H1 (cell line): ENCODE data around the gene CIDEA. TPM values are rescaled to one million over a fixed set of nuclear protein-coding genes. Genes with fewer than 3 reads are reported as not detected.

Experiments
- CTCF ChIA-PET: fragments of 300-600 bp; sonication (Branson Sonifier 250); formaldehyde crosslinking; loops from one replicate; lab custom pipeline; 2021; ENCODE audit not compliant: partially characterized antibody; lab: Charles Lee
- POLR2A ChIA-PET: fragments of 300-600 bp; sonication (Branson Sonifier 250); formaldehyde crosslinking; loops from one replicate; lab custom pipeline; 2021; ENCODE audit warnings: inconsistent platforms; ENCODE audit not compliant: partially characterized antibody; lab: Charles Lee
- DNase-seq, 2 experiments: peaks; one replicate each; pipeline versions ENCODE4 v3.0.0 to v3.0.0-alpha.2; 2010 to 2022; ENCODE audit warnings: low spot score in 2 of 2, low read depth in 1 of 2, mixed read lengths in 1 of 2
- FAIRE-seq: peaks from 2 replicates; lab custom pipeline; 2011; peaks lifted over from hg19 to GRCh38; lab: Jason Lieb, UNC
- H2AFZ ChIP-seq: 2 replicates; pipeline ENCODE4 v1.8.1; 2012; ENCODE audit warnings: low read length, inconsistent platforms
- H2AK5ac ChIP-seq: 2 replicates; pipeline ENCODE4 v1.6.1; 2013; ENCODE audit warnings: low read depth, low read length
- H2BK120ac ChIP-seq: replicated peaks from 2 replicates; pipeline ENCODE3; 2013; ENCODE audit warnings: low read depth, low read length, inconsistent platforms
- H2BK12ac ChIP-seq: 2 replicates; pipeline ENCODE4 v1.6.1; 2013; ENCODE audit warnings: low read depth, low read length
- H2BK15ac ChIP-seq: 2 replicates; pipeline ENCODE4 v1.6.1; 2013; ENCODE audit warnings: low read length
- H2BK20ac ChIP-seq: 2 replicates; pipeline ENCODE4 v1.6.1; 2013; ENCODE audit warnings: low read length
- H2BK5ac ChIP-seq: 2 replicates; pipeline ENCODE4 v1.6.1; 2013; ENCODE audit warnings: low read depth, low read length
- H3K14ac ChIP-seq: 2 replicates; pipeline ENCODE4 v1.6.1; 2013; ENCODE audit warnings: inconsistent platforms; ENCODE audit not compliant: insufficient read length
- H3K18ac ChIP-seq: 2 replicates; pipeline ENCODE4 v1.6.1; 2013; ENCODE audit warnings: low read length; ENCODE audit errors: extremely low read depth
- H3K23ac ChIP-seq: 2 replicates; pipeline ENCODE4 v1.6.1; 2013; ENCODE audit warnings: inconsistent platforms; ENCODE audit not compliant: insufficient read length
- H3K23me2 ChIP-seq: 2 replicates; pipeline ENCODE4 v1.6.1; 2013; ENCODE audit warnings: low read depth, low read length
- H3K27ac ChIP-seq: 2 replicates; pipeline ENCODE4 v1.6.1; 2011; ENCODE audit warnings: low read depth, low read length, inconsistent platforms
- H3K27me3 ChIP-seq, 4 experiments: replicated peaks in 1 of 4; 1 replicate in 1 of 4; 2 replicates in 3 of 4; pipeline versions ENCODE4 v1.6.1 to v1.8.1; 2011 to 2013; ENCODE audit warnings: low read length in 3 of 4, mild to moderate bottlenecking in 3 of 4, inconsistent platforms in 2 of 4, mixed read lengths in 2 of 4, moderate library complexity in 1 of 4; ENCODE audit not compliant: control insufficient read depth in 3 of 4, insufficient read depth in 3 of 4; ENCODE audit errors: extremely low read depth in 1 of 4
- H3K36me3 ChIP-seq, 4 experiments: 2 replicates each; pipeline versions ENCODE4 v1.6.1 to v1.8.1; 2011 to 2013; ENCODE audit warnings: mild to moderate bottlenecking in 4 of 4, low read length in 3 of 4, moderate library complexity in 2 of 4, control low read depth in 1 of 4, inconsistent platforms in 1 of 4; ENCODE audit not compliant: insufficient read depth in 4 of 4, control insufficient read depth in 2 of 4
- H3K4ac ChIP-seq: replicated peaks from 2 replicates; pipeline ENCODE3; 2013; ENCODE audit warnings: low read length, low read depth, mixed read lengths, inconsistent platforms; ENCODE audit not compliant: insufficient read length
- H3K4me1 ChIP-seq, 4 experiments: replicated peaks in 1 of 4; 1 replicate in 1 of 4; 2 replicates in 3 of 4; pipeline versions ENCODE4 v1.6.1 to v1.8.1; 2011 to 2013; ENCODE audit warnings: low read length in 3 of 4, inconsistent platforms in 2 of 4, mixed read lengths in 1 of 4; ENCODE audit not compliant: insufficient read depth in 4 of 4, control insufficient read depth in 3 of 4
- H3K4me2 ChIP-seq, 2 experiments: 2 replicates each; pipeline versions ENCODE4 v1.6.1 to v1.8.1; 2011 to 2013; ENCODE audit warnings: low read depth in 2 of 2, low read length in 2 of 2, control low read depth in 1 of 2, inconsistent platforms in 1 of 2, mild to moderate bottlenecking in 1 of 2; ENCODE audit not compliant: insufficient read depth in 1 of 2
- H3K4me3 ChIP-seq, 4 experiments: fragments of 200-600, 300-600 bp in 1 of 4; sonication (generic), shearing (Covaris generic), sonication (Bioruptor Twin) in 1 of 4; 2 replicates each; pipeline versions ENCODE4 v1.5.1 to v1.8.1; 2011 to 2016; ENCODE audit warnings: low read length in 4 of 4, low read depth in 3 of 4, control low read depth in 2 of 4, inconsistent platforms in 2 of 4, mild to moderate bottlenecking in 2 of 4, mixed read lengths in 1 of 4, moderate library complexity in 1 of 4; ENCODE audit not compliant: insufficient read depth in 2 of 4; ENCODE audit errors: extremely low read depth in 1 of 4
- H3K56ac ChIP-seq: replicated peaks from 2 replicates; pipeline ENCODE3; 2013; ENCODE audit warnings: low read depth, mild to moderate bottlenecking, mixed read lengths, low read length, inconsistent platforms; ENCODE audit not compliant: insufficient read length
- H3K79me1 ChIP-seq: 2 replicates; pipeline ENCODE4 v1.6.1; 2013; ENCODE audit warnings: low read depth, low read length, control low read depth
- H3K79me2 ChIP-seq, 2 experiments: 2 replicates each; pipeline versions ENCODE4 v1.6.1 to v1.8.1; 2012 to 2013; ENCODE audit warnings: low read length in 2 of 2, mild to moderate bottlenecking in 2 of 2, inconsistent platforms in 1 of 2; ENCODE audit not compliant: insufficient read depth in 2 of 2, control insufficient read depth in 1 of 2
- H3K9ac ChIP-seq, 4 experiments: replicated peaks in 1 of 4; 1 replicate in 1 of 4; 2 replicates in 3 of 4; pipeline versions ENCODE4 v1.6.1 to v1.8.1; 2011 to 2013; ENCODE audit warnings: low read depth in 3 of 4, low read length in 3 of 4, control low read depth in 2 of 4, mild to moderate bottlenecking in 2 of 4, moderate library complexity in 2 of 4, inconsistent platforms in 1 of 4; ENCODE audit errors: extremely low read depth in 1 of 4
- H3K9me3 ChIP-seq, 2 experiments: 2 replicates each; pipeline versions ENCODE4 v1.6.1 to v1.8.1; 2012 to 2013; ENCODE audit warnings: mild to moderate bottlenecking in 2 of 2, moderate library complexity in 2 of 2, control low read depth in 1 of 2, inconsistent platforms in 1 of 2, low read depth in 1 of 2, low read length in 1 of 2, mixed read lengths in 1 of 2; ENCODE audit not compliant: insufficient read depth in 2 of 2
- H4K20me1 ChIP-seq, 2 experiments: replicated peaks in 1 of 2; 2 replicates each; pipeline versions ENCODE3 to v1.8.1; 2011 to 2013; ENCODE audit warnings: inconsistent platforms in 2 of 2, low read length in 2 of 2, mild to moderate bottlenecking in 1 of 2; ENCODE audit not compliant: insufficient read depth in 2 of 2, control insufficient read depth in 1 of 2
- H4K5ac ChIP-seq: 2 replicates; pipeline ENCODE4 v1.6.1; 2013; ENCODE audit warnings: low read length, low read depth, mixed read lengths, inconsistent platforms; ENCODE audit not compliant: insufficient read length
- H4K8ac ChIP-seq: 2 replicates; pipeline ENCODE4 v1.8.0; 2013; ENCODE audit warnings: mild to moderate bottlenecking, moderate library complexity, low read length, inconsistent platforms; ENCODE audit not compliant: insufficient read depth; ENCODE audit errors: extremely low read depth
- H4K91ac ChIP-seq: replicated peaks from 2 replicates; pipeline ENCODE3; 2013; ENCODE audit warnings: low read length, mixed read lengths, inconsistent platforms; ENCODE audit not compliant: insufficient read length
- WGBS, 2 experiments: shearing (Covaris generic) in 1 of 2; methylation state at CpG; one replicate each; pipeline versions ENCODE4 v1.1.6 to v1.1.7; 2013 to 2015; ENCODE audit warnings: low lambda C conversion rate in 2 of 2, mixed read lengths in 2 of 2, inconsistent platforms in 1 of 2, low coverage in 1 of 2, missing lambda C conversion rate in 1 of 2; ENCODE audit not compliant: insufficient replicate concordance in 2 of 2, insufficient coverage in 1 of 2, insufficient read length in 1 of 2; ENCODE audit errors: extremely low coverage in 1 of 2, missing lambda C conversion rate in 1 of 2; 5-methylcytosine and 5-hydroxymethylcytosine counted together
- polyA plus RNA-seq, 7 experiments: library from polyadenylated mRNA; depleted of rRNA in 3 of 7; stranded (reverse) in 5 of 7; unstranded in 2 of 7; fragments of >200 nt in 5 of 7; fragments of 200-250 nt in 2 of 7; gene quantifications; 1 replicate in 5 of 7; 2 replicates in 1 of 7; 4 replicates in 1 of 7; pipeline versions ENCODE4 v1.2.1 to v1.2.3, GENCODE V29; 2011 to 2013; ENCODE audit warnings: missing spikeins in 2 of 7, mixed read lengths in 2 of 7
- total RNA-seq: library from RNA; stranded (reverse); fragmentation: NEBNext Ultra II Directional; extraction: Animal tissue kit (Norgen Biotek cat#: 25700); gene quantifications from 2 replicates; pipeline ENCODE4 v1.2.1, GENCODE V29; 2021

CIDEA gene
- total and polyA plus RNA-seq, 2 of the 8 experiments (the other 6 are each of a cell fraction or from before 2014, with no cell fraction given) = not detected

- H4K5ac ChIP-seq = no peak overlapping the region
- H3K79me1 ChIP-seq = peaks cover 2% of the 10 kb centered on the region; the same call in 1 of the 2 replicates
- H4K8ac ChIP-seq = no peak overlapping the region
- DNase-seq = no peak
- ChIA-PET POLR2A (interaction anchor here (1.0 to 2.4 kb wide), 6 partner anchors 9 to 30 kb away, joined by 3 to 19 read pairs (median 4); partner anchors contain the start of gene TUBB6), CTCF (interaction anchor here (0.7 to 11.7 kb wide), 5 partner anchors 10 to 47 kb away, joined by 3 to 96 read pairs (median 7); partner anchors contain the start of gene TUBB6)
- H3K9me3 ChIP-seq = no peaks in the 10 kb centered on the region
- H2BK15ac ChIP-seq = no peak overlapping the region
- 100% methylated on average over 1 of the region's 5 CpGs; no CpG with 5 or more reads in 1 of the 2 experiments for WGBS, 2 experiments
- no peak overlapping the region for H3K4me2 ChIP-seq
- H3K27ac ChIP-seq = no peak overlapping the region
- no peak overlapping the region for H4K91ac ChIP-seq
- peaks cover 0 to 5% of the 10 kb centered on the region in 2 experiments for H4K20me1 ChIP-seq
- FAIRE-seq = no peak
- H2BK5ac ChIP-seq = no peak overlapping the region
- no peak overlapping the region for H3K4ac ChIP-seq
- H2AK5ac ChIP-seq = no peak overlapping the region
- peaks cover 0 to 23% (median 2%) of the 10 kb centered on the region in 4 experiments; a peak in 2 of 8 replicates for H3K36me3 ChIP-seq
- H2BK120ac ChIP-seq = no peak overlapping the region
- H3K79me2 ChIP-seq = no peaks in the 10 kb centered on the region
- no peaks in the 10 kb centered on the region for H3K23me2 ChIP-seq
- no peak overlapping the region for H3K9ac ChIP-seq
- H3K27me3 ChIP-seq = no peaks in the 10 kb centered on the region
- no peak overlapping the region for H2AFZ ChIP-seq
- no peaks in the 10 kb centered on the region for H3K4me1 ChIP-seq
- no peak overlapping the region for H3K23ac ChIP-seq
- H3K56ac ChIP-seq = no peak overlapping the region
- no peak overlapping the region for H2BK20ac ChIP-seq
- H3K4me3 ChIP-seq = no peak overlapping the region
- no peak overlapping the region for H3K14ac ChIP-seq
- no peak overlapping the region for H3K18ac ChIP-seq
- no peak overlapping the region for H2BK12ac ChIP-seq
These were observed 64.7 kb downstream of the CIDEA start for GRCh38 chr18:12318857-12319256.
